ENCODE data around the gene MAP4K2. TPM values are rescaled to one million over a fixed set of nuclear protein-coding genes. Genes with fewer than 3 reads are reported as not detected.

MAP4K2 gene
- polyA plus RNA-seq, 3 donors: 9.9 to 38.0 (median 12.6) TPM

DNA sequence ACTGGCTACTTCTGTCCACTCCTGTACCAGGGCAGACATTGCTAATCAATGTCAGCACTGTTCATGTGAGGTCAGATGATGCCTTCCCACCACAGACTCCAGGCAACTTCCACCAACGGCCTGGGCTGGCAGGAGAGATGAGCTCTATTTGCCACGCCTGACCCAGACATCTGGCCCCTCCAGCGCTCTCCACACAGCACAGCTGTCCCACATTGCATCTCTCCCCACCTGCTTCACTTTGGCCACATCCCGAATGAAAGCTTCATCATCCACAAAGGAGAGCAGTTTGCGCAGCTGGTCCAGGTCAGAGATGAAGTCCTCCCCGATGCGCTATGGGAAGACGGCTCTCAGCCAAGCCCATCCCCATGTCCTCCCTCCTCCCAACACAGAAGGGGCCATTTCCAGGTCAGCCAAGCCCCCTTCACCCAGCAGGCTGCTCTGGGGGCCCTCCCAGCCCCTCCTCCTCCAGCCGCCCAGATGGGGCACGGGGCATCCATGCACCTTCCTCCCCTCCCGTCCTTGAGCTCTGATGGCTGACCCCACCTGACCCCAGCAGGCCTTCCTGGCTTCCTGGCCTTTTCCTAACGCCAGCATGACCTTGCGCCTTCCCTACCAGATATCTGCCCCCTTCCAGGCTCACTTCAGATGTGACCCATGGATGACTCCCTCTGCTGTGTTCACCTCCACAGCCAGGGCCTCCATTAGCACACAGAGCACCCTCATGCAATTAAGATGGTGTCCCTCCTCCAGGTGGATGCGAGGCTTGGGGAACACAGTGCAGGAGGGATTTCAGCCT is 50.6 kb downstream of the MAP4K2 start:
- H3K79me2 ChIP-seq (ENCODE audit: insufficient read depth, low read length): no peaks in the 10 kb centered on the region
- intact Hi-C loops (cut with micrococcal nuclease): no loop called here
- Mint-ChIP-seq H3K4me1 (no peaks in the 10 kb centered on the region), H3K27ac (no peak overlapping the region), H3K4me3 (no peak overlapping the region), H3K9me3 (no peaks in the 10 kb centered on the region), H3K36me3 (peaks cover 12 to 21% of the 10 kb centered on the region in 2 donors), H3K27me3 (ENCODE audit: low read depth in 3 of 3) (peaks cover 0 to 4% (median 2%) of the 10 kb centered on the region in 3 donors)
- H3K4me1 ChIP-seq (ENCODE audit: control insufficient read depth in 1 of 2, insufficient read depth in 2 of 2, low read length in 2 of 2): no peaks in the 10 kb centered on the region
- TF ChIP-seq, protein P1, sequence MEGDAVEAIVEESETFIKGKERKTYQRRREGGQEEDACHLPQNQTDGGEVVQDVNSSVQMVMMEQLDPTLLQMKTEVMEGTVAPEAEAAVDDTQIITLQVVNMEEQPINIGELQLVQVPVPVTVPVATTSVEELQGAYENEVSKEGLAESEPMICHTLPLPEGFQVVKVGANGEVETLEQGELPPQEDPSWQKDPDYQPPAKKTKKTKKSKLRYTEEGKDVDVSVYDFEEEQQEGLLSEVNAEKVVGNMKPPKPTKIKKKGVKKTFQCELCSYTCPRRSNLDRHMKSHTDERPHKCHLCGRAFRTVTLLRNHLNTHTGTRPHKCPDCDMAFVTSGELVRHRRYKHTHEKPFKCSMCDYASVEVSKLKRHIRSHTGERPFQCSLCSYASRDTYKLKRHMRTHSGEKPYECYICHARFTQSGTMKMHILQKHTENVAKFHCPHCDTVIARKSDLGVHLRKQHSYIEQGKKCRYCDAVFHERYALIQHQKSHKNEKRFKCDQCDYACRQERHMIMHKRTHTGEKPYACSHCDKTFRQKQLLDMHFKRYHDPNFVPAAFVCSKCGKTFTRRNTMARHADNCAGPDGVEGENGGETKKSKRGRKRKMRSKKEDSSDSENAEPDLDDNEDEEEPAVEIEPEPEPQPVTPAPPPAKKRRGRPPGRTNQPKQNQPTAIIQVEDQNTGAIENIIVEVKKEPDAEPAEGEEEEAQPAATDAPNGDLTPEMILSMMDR (IDR thresholded peaks at IDR 0.05): no peak
- no peaks in the 10 kb centered on the region for H4K20me1 ChIP-seq (ENCODE audit: insufficient read depth, low read length)
- H3K9ac ChIP-seq (ENCODE audit: insufficient read depth, low read length, poor library complexity, severe bottlenecking): no peak overlapping the region
- no peaks in the 10 kb centered on the region for H3K9me3 ChIP-seq (replicated peaks in 1 of 2; ENCODE audit: control insufficient read depth in 1 of 2, insufficient read depth in 1 of 2, low read length in 2 of 2)
- 90% methylated on average over 13 of the region's 14 CpGs for WGBS (ENCODE audit: insufficient coverage)
- no peak overlapping the region for H3K27ac ChIP-seq (ENCODE audit: low read depth in 1 of 2, low read length in 2 of 2)
- no peak overlapping the region for H3K4me2 ChIP-seq (replicated peaks; ENCODE audit: extremely low read depth, low read length, poor library complexity, severe bottlenecking)
- no peaks in the 10 kb centered on the region for H3K27me3 ChIP-seq (ENCODE audit: control insufficient read depth in 2 of 2, insufficient read depth in 2 of 2, low read length in 2 of 2)
- H2AFZ ChIP-seq (ENCODE audit: insufficient read depth, low read depth, low read length, poor library complexity, severe bottlenecking): no peak overlapping the region
- H3K36me3 ChIP-seq (replicated peaks in 1 of 2; ENCODE audit: control insufficient read depth in 1 of 2, insufficient read depth in 2 of 2, low read length in 2 of 2): no peaks in the 10 kb centered on the region
- no peak overlapping the region for H3K4me3 ChIP-seq (replicated peaks in 1 of 3; ENCODE audit: low read depth in 2 of 3, low read length in 3 of 3)
- no peak for DNase-seq

DNA sequence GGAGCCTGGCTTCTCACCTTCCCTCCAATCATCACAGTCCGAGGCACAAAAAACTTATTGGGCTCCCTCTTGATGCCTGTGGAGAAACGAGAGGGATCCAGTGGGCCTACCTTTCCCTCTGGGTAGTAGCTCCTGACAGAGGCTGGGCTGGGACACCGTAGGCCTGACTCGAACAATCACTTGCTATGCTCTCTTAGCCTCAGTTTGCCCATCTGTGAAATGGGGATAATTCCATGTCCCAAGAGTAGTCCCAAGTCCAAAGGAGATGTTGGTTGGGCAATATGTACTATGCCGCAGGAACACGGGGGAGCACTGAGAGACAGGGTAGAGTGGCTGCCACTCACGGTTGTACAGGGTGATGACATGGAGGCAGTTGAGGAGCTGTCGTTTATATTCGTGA is 51.4 kb downstream of the MAP4K2 start:
- Histone ChIP-seq H2AFZ (ENCODE audit: insufficient read depth, low read depth, low read length, poor library complexity, severe bottlenecking) (no peak overlapping the region), H3K4me2 (replicated peaks; ENCODE audit: extremely low read depth, low read length, poor library complexity, severe bottlenecking) (no peak overlapping the region), H3K27me3 (ENCODE audit: control insufficient read depth in 2 of 2, insufficient read depth in 2 of 2, low read length in 2 of 2) (no peaks in the 10 kb centered on the region), H3K4me1 (ENCODE audit: control insufficient read depth in 1 of 2, insufficient read depth in 2 of 2, low read length in 2 of 2) (no peaks in the 10 kb centered on the region), H3K79me2 (ENCODE audit: insufficient read depth, low read length) (no peaks in the 10 kb centered on the region), H3K36me3 (replicated peaks in 1 of 2; ENCODE audit: control insufficient read depth in 1 of 2, insufficient read depth in 2 of 2, low read length in 2 of 2) (no peaks in the 10 kb centered on the region), H3K9me3 (replicated peaks in 1 of 2; ENCODE audit: control insufficient read depth in 1 of 2, insufficient read depth in 1 of 2, low read length in 2 of 2) (no peaks in the 10 kb centered on the region), H3K27ac (ENCODE audit: low read depth in 1 of 2, low read length in 2 of 2) (no peak overlapping the region), H3K9ac (ENCODE audit: insufficient read depth, low read length, poor library complexity, severe bottlenecking) (no peak overlapping the region), H4K20me1 (ENCODE audit: insufficient read depth, low read length) (no peaks in the 10 kb centered on the region), H3K4me3 (replicated peaks in 1 of 3; ENCODE audit: low read depth in 2 of 3, low read length in 3 of 3) (no peak overlapping the region)
- Mint-ChIP-seq H3K27me3 (ENCODE audit: low read depth in 3 of 3) (peaks cover 0 to 4% (median 2%) of the 10 kb centered on the region in 3 donors), H3K9me3 (no peaks in the 10 kb centered on the region), H3K4me3 (no peak overlapping the region), H3K27ac (no peak overlapping the region), H3K4me1 (peaks cover 2% of the 10 kb centered on the region), H3K36me3 (peaks cover 10 to 21% of the 10 kb centered on the region in 2 donors)
- DNase-seq: no peak
- TF ChIP-seq, protein P1 (IDR thresholded peaks at IDR 0.05): no peak
- WGBS (ENCODE audit: insufficient coverage): 89% methylated on average over 7 of the region's 9 CpGs
- intact Hi-C loops (cut with micrococcal nuclease): no loop called here

Measured in CD14-positive monocyte (primary cell).